M059J (cell line): ENCODE measurements around the gene MAGEA2. TPM values are rescaled to one million over a fixed set of nuclear protein-coding genes. Genes with fewer than 3 reads are reported as not detected.
"Not testable (repeated sequence)": the region's sequence is repeated elsewhere in the genome, so short reads cannot be mapped to it uniquely, and the experiment has no call there.

Source experiments
- DNase-seq: peaks from one replicate; pipeline ENCODE4 v3.0.0-alpha.2; 2012; ENCODE audit warnings: low read depth
- total RNA-seq: library from RNA; depleted of rRNA; stranded (reverse); fragments of >200 nt; shearing (Covaris generic); gene quantifications from 2 replicates; pipeline ENCODE4 v1.2.3, GENCODE V29; 2014; rRNA removed

MAGEA2 gene
- total RNA-seq: 0.94 and 1.7 TPM in 2 replicates

GRCh38 chrX:152753686-152754650, at the start of gene MAGEA2:
Gene MAGEA2 (minus strand): TSS chrX:152753842. CDS start chrX:152751363, 2,479 bp downstream.
- DNase-seq: not testable (repeated sequence)

GRCh38 chrX:152798945-152799344, 45.3 kb upstream of the MAGEA2 start:
- no peak for DNase-seq

- not testable (repeated sequence) for DNase-seq
Measured at GRCh38 chrX:152787062-152787461, 33.4 kb upstream of the MAGEA2 start.

GRCh38 chrX:152769549-152770289, 16.1 kb upstream of the MAGEA2 start, which contains the start of gene MAGEA6:
Gene MAGEA6 (minus strand): TSS chrX:152769689. CDS start chrX:152767650, 2,039 bp downstream.
- not testable (repeated sequence) for DNase-seq

GRCh38 chrX:152766562-152766961, 12.9 kb upstream of the MAGEA2 start:
- not testable (repeated sequence) for DNase-seq

- not testable (repeated sequence) for DNase-seq
Measured at GRCh38 chrX:152761582-152761981, 7.9 kb upstream of the MAGEA2 start.

GRCh38 chrX:152759544-152759943, 5.9 kb upstream of the MAGEA2 start:
- not testable (repeated sequence) for DNase-seq

- DNase-seq: not testable (repeated sequence)
Measured at GRCh38 chrX:152758918-152759317, 5.3 kb upstream of the MAGEA2 start, which contains the start of gene CSAG3. Gene CSAG3 (plus strand): TSS chrX:152759218.

GRCh38 chrX:152754871-152755270, 1.2 kb upstream of the MAGEA2 start:
- not testable (repeated sequence) for DNase-seq

- DNase-seq: no peak
Measured at GRCh38 chrX:152738560-152738959, 15.1 kb downstream of the MAGEA2 start.

GRCh38 chrX:152736528-152736927, 17.1 kb downstream of the MAGEA2 start:
- DNase-seq: not testable (repeated sequence)

GRCh38 chrX:152735860-152736511, 17.7 kb downstream of the MAGEA2 start:
- no peak for DNase-seq

- DNase-seq: no peak
Measured at GRCh38 chrX:152735101-152735500, 18.5 kb downstream of the MAGEA2 start.

- DNase-seq: not testable (repeated sequence)
Measured at GRCh38 chrX:152734143-152734858, 19.3 kb downstream of the MAGEA2 start.

- DNase-seq: peak; percentile 38
Measured at GRCh38 chrX:152733261-152733975, 20.2 kb downstream of the MAGEA2 start, which contains the start of the genes CSAG1 and MAGEA12. Gene CSAG1 (minus strand): TSS chrX:152733721. CDS start chrX:152732460, 1,261 bp downstream. Gene MAGEA12 (plus strand): TSS chrX:152733757. CDS start chrX:152736162, 2,405 bp downstream.

GRCh38 chrX:152725409-152725808, 28.2 kb downstream of the MAGEA2 start:
- no peak for DNase-seq

GRCh38 chrX:152713815-152714787, 39.5 kb downstream of the MAGEA2 start, which contains the start of gene MAGEA2B:
Gene MAGEA2B (plus strand): TSS chrX:152714628. CDS start chrX:152717107, 2,479 bp downstream.
- not testable (repeated sequence) for DNase-seq

GRCh38 chrX:152713195-152713594, 40.4 kb downstream of the MAGEA2 start:
- DNase-seq: not testable (repeated sequence)

GRCh38 chrX:152709173-152709572, 44.5 kb downstream of the MAGEA2 start, which contains the start of gene CSAG2:
Gene CSAG2 (minus strand): TSS chrX:152709273. CDS start chrX:152709112, 161 bp downstream.
- DNase-seq: not testable (repeated sequence)
